Prostate gland (tissue), 2 donors: ENCODE measurements around the gene ALKBH2. TPM values are rescaled to one million over a fixed set of nuclear protein-coding genes. Genes with fewer than 3 reads are reported as not detected.

Experiments
- DNase-seq: peaks from one replicate; pipeline ENCODE4 v3.0.0-alpha.2; 2019; ENCODE audit warnings: low spot score
- H3K27ac ChIP-seq, 2 donors: fragments of 200-600 bp; sonication (generic); 2 replicates each; pipeline ENCODE4 v1.5.1; 2017 to 2019
- H3K27me3 ChIP-seq: fragments of 200-600 bp; sonication (generic); replicated peaks from 2 replicates; pipeline ENCODE4 v1.5.1; 2019; ENCODE audit not compliant: insufficient read depth
- H3K36me3 ChIP-seq, 2 donors: fragments of 200-600 bp; sonication (generic); 1 replicate in 1 of 2; 2 replicates in 1 of 2; pipeline versions ENCODE4 v1.5.1 to v1.8.1; 2017 to 2019
- H3K4me1 ChIP-seq: fragments of 200-600 bp; sonication (generic); replicated peaks from 2 replicates; pipeline ENCODE4 v1.5.1; 2019
- H3K4me3 ChIP-seq, 2 donors: fragments of 200-600 bp; sonication (generic); 2 replicates each; pipeline ENCODE4 v1.5.1; 2017 to 2019
- H3K9me3 ChIP-seq: fragments of 200-600 bp; sonication (generic); 2 replicates; pipeline ENCODE4 v1.5.1; 2017
- CTCF ChIP-seq, 4 experiments: fragments of 200-600 bp in 2 of 4; fragments of 450-650 bp in 2 of 4; sonication (generic) in 2 of 4; IDR thresholded peaks; 1 replicate in 3 of 4; 2 replicates in 1 of 4; pipeline ENCODE4 v1.5.1; 2016 to 2019; ENCODE audit warnings: antibody characterized with exemption in 4 of 4, mild to moderate bottlenecking in 2 of 4, moderate library complexity in 2 of 4
- POLR2A ChIP-seq: fragments of 450-650 bp; IDR thresholded peaks from one replicate; pipeline ENCODE4 v1.6.1; 2016; ENCODE audit warnings: antibody characterized with exemption, mild to moderate bottlenecking
- POLR2AphosphoS5 ChIP-seq: sonication (generic); formaldehyde crosslinking; IDR thresholded peaks from one replicate; pipeline ENCODE4 v1.6.1; 2017; ENCODE audit warnings: antibody characterized with exemption
- WGBS: methylation state at CpG from one replicate; pipeline ENCODE4 v1.1.5; 2018; 5-methylcytosine and 5-hydroxymethylcytosine counted together
- intact Hi-C: fragments of 100-400 bp; cut with DNase I; formaldehyde crosslinking; loops from one replicate; pipeline ENCODE4 v1.14.2; 2022
- total RNA-seq, 2 donors: library from RNA; depleted of rRNA; stranded (reverse); fragments of >200 nt; gene quantifications; one replicate each; pipeline ENCODE4 v1.1.0, GENCODE V29; 2016

ALKBH2 gene
- total RNA-seq, 2 donors from 2014 or later = 16.6 to 26.2 TPM

- intact Hi-C loops = loop anchor here (5.0 to 10.0 kb wide), 3 partner anchors 285 to 527 kb away; partner anchors contain the start of genes ISCU and SART3
- Histone ChIP-seq H3K9me3 (no peaks in the 10 kb centered on the region), H3K27me3 (no peaks in the 10 kb centered on the region), H3K4me1 (no peaks in the 10 kb centered on the region), H3K4me3 (no peak overlapping the region), H3K36me3 (peaks cover 0 to 10% of the 10 kb centered on the region in 2 donors), H3K27ac (no peak overlapping the region)
- DNase-seq = no peak
- no peak for TF ChIP-seq POLR2AphosphoS5
- TF ChIP-seq CTCF (IDR thresholded peaks at IDR 0.05) = no peak
- no peak for TF ChIP-seq POLR2A
- 69% methylated on average over 7 of the region's 7 CpGs for WGBS
Observed at GRCh38 chr12:109089683-109090082, 3.6 kb downstream of the ALKBH2 start.

DNA sequence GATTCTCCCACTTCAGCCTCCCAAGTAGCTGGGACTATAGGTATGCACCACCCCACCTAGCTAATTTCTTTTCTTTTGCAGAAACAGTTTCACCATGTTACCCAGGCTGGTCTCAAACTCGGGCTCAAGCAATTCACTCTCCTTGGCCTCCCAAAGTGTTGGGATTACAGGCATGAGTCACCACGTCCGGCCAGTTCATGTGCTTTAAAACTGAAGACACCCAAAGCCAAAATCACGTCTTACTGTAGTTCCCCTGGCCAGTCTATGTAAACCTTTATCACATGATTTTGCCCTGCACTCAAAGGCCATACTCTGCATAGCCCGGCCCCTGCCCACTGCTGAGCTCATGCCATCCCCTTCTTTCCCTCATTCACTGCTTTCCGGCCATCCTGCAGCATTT is 4.5 kb downstream of the ALKBH2 start:
- no peak overlapping the region for H3K4me3 ChIP-seq
- no peak overlapping the region for H3K27ac ChIP-seq
- H3K36me3 ChIP-seq = peaks cover 0 to 10% of the 10 kb centered on the region in 2 donors
- TF ChIP-seq POLR2A (no peak), POLR2AphosphoS5 (no peak), CTCF (IDR thresholded peaks at IDR 0.05) (no peak)
- no peaks in the 10 kb centered on the region for H3K27me3 ChIP-seq
- intact Hi-C loops = no loop called here
- no peaks in the 10 kb centered on the region for H3K9me3 ChIP-seq
- H3K4me1 ChIP-seq = no peaks in the 10 kb centered on the region
- WGBS = 81% methylated on average over 6 of the region's 6 CpGs
- no peak for DNase-seq

GRCh38 chr12:109087250-109087649 is 6.0 kb downstream of the ALKBH2 start:
- Histone ChIP-seq H3K36me3 (peaks cover 3 to 11% of the 10 kb centered on the region in 2 donors), H3K9me3 (no peaks in the 10 kb centered on the region), H3K4me1 (no peaks in the 10 kb centered on the region), H3K27ac (no peak overlapping the region), H3K4me3 (no peak overlapping the region), H3K27me3 (no peaks in the 10 kb centered on the region)
- DNase-seq = no peak
- 48% methylated on average over 5 of the region's 5 CpGs for WGBS
- intact Hi-C loops = no loop called here
- TF ChIP-seq POLR2AphosphoS5 = no peak
- TF ChIP-seq POLR2A = no peak
- no peak for TF ChIP-seq CTCF (IDR thresholded peaks at IDR 0.05)

DNA sequence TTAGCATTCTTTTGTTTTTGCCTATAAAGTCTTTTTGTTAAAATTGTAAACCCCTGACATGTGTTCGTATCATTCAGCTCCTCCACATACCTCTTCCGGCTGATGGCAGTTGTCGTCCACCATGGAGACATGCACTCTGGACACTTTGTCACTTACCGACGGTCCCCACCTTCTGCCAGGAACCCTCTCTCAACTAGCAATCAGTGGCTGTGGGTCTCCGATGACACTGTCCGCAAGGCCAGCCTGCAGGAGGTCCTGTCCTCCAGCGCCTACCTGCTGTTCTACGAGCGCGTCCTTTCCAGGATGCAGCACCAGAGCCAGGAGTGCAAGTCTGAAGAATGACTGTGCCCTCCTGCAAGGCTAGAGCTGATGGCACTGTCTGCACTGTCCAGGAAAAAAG is 7.7 kb downstream of the ALKBH2 start:
- H3K4me3 ChIP-seq = no peak overlapping the region
- H3K27ac ChIP-seq = no peak overlapping the region
- no peak for DNase-seq
- intact Hi-C loops = no loop called here
- H3K4me1 ChIP-seq = no peaks in the 10 kb centered on the region
- no peaks in the 10 kb centered on the region for H3K27me3 ChIP-seq
- peaks cover 3 to 16% of the 10 kb centered on the region in 2 donors for H3K36me3 ChIP-seq
- H3K9me3 ChIP-seq = no peaks in the 10 kb centered on the region
- no peak for TF ChIP-seq CTCF (IDR thresholded peaks at IDR 0.05)
- TF ChIP-seq POLR2A = no peak
- no peak for TF ChIP-seq POLR2AphosphoS5
- 90% methylated on average over 11 of the region's 11 CpGs for WGBS

- Histone ChIP-seq H3K4me1 (no peaks in the 10 kb centered on the region), H3K4me3 (no peak overlapping the region), H3K36me3 (peaks cover 3 to 16% of the 10 kb centered on the region in 2 donors), H3K9me3 (no peaks in the 10 kb centered on the region), H3K27ac (no peak overlapping the region), H3K27me3 (no peaks in the 10 kb centered on the region)
- no peak for DNase-seq
- intact Hi-C loops = no loop called here
- 92% methylated on average over 2 of the region's 2 CpGs for WGBS
- TF ChIP-seq POLR2A (no peak), CTCF (IDR thresholded peaks at IDR 0.05) (no peak), POLR2AphosphoS5 (no peak)
Observed at GRCh38 chr12:109084425-109084824, 8.8 kb downstream of the ALKBH2 start.
